SK-MEL-5 (cell line): ENCODE results near the gene PRKCD. TPM values are rescaled to one million over a fixed set of nuclear protein-coding genes. Genes with fewer than 3 reads are reported as not detected.

Source experiments
- total RNA-seq: library from RNA; depleted of rRNA; stranded (reverse); fragments of >200 nt; shearing (Covaris generic); gene quantifications from 2 replicates; pipeline ENCODE4 v1.2.3, GENCODE V29; 2014; rRNA removed

Gene PRKCD
- total RNA-seq, 1 experiment from 2014 or later: 3.3 TPM

Other genes starting within 250 kb of the PRKCD start
- 16.4 and 19.4 TPM in 2 replicates for gene SFMBT1, start 115.1 kb upstream of the PRKCD start, total RNA-seq
- 22.7 and 23.4 TPM in 2 replicates for gene RFT1, start 30.8 kb upstream of the PRKCD start, total RNA-seq
- gene TKT, start 94.8 kb downstream of the PRKCD start, total RNA-seq: 775 and 835 TPM in 2 replicates
- gene DCP1A, start 186.3 kb downstream of the PRKCD start, total RNA-seq: 15.6 and 18.6 TPM in 2 replicates